GM10248 (cell line): ENCODE results near the gene MTHFD2L.

ENCODE experiments used
- CTCF ChIA-PET: fragments of 300-600 bp; sonication (Branson Sonifier 250); formaldehyde crosslinking; extraction: SDS; loops from one replicate; lab custom pipeline; 2021; ENCODE audit warnings: antibody characterized with exemption; lab: Yijun Ruan, JAX
- POLR2A ChIA-PET: fragments of 350-650 bp; sonication (Branson Sonifier 250); formaldehyde crosslinking; extraction: SDS; loops from one replicate; lab custom pipeline; 2020; ENCODE audit warnings: antibody characterized with exemption; lab: Yijun Ruan, JAX
- DNase-seq: peaks from one replicate; pipeline ENCODE4 v3.0.0; 2012; ENCODE audit errors: extremely low spot score
- TF ChIP-seq, protein P1 (sequence below): IDR thresholded peaks from 2 replicates; pipeline ENCODE4 v1.5.1; 2012; ENCODE audit warnings: mild to moderate bottlenecking, low read depth; ENCODE audit errors: extremely low read depth, missing control alignments, control extremely low read depth

The MTHFD2L gene

DNA sequence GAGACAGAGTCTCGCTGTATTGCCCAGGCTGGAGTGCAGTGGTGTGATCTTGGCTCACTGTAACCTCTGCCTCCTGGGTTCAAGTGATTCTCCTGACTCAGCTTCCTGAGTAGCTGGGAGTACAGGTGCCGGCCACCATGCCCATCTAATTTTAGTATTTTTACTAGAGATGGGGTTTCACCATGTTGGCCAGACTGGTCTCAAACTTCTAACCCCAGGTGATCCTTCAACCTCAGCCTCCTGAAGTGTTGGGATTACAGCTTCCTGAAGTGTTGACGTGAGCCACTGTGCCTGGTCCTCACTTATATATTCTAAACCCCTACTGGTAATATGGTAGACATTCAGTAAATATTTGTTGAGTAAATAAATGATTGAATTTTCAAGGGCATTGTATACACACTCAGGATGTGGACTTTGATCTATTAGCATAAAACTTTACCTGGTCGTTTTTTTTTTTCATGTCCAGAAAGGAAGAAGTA is 33.0 kb downstream of the MTHFD2L start:
- TF ChIP-seq, protein P1, sequence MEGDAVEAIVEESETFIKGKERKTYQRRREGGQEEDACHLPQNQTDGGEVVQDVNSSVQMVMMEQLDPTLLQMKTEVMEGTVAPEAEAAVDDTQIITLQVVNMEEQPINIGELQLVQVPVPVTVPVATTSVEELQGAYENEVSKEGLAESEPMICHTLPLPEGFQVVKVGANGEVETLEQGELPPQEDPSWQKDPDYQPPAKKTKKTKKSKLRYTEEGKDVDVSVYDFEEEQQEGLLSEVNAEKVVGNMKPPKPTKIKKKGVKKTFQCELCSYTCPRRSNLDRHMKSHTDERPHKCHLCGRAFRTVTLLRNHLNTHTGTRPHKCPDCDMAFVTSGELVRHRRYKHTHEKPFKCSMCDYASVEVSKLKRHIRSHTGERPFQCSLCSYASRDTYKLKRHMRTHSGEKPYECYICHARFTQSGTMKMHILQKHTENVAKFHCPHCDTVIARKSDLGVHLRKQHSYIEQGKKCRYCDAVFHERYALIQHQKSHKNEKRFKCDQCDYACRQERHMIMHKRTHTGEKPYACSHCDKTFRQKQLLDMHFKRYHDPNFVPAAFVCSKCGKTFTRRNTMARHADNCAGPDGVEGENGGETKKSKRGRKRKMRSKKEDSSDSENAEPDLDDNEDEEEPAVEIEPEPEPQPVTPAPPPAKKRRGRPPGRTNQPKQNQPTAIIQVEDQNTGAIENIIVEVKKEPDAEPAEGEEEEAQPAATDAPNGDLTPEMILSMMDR, result no peak
- ChIA-PET POLR2A (no interaction called here), CTCF (interaction anchor here (0.7 to 3.5 kb wide), 8 partner anchors 13 to 485 kb away, joined by 3 to 23 read pairs (median 9); partner anchors contain the start of gene EPGN)
- DNase-seq, result no peak

DNA sequence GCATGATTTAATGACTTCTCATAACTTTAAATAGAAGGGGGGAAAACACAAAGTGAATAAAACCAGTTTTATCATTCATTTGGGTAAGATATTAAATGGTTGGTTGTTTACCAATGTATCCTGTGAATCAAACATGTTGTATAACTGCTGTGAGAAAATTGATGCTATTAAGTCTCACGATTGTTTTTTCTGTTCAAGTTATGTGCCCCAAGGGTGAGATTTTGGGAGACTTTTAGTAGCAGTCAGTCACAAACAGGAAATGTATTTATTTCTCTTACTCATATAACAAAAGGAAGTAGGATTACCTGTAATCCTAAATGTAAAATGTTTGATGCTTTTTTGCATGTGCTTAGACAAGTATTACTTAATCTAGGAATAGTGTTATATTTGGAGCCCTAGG is 39.2 kb downstream of the MTHFD2L start:
- ChIA-PET CTCF (interaction anchor here (1.5 kb wide), 1 partner anchor 31 kb away, joined by 5 read pairs; no protein-coding TSS in a partner anchor), POLR2A (no interaction called here)
- no peak for DNase-seq
- TF ChIP-seq, protein P1, result no peak

DNA sequence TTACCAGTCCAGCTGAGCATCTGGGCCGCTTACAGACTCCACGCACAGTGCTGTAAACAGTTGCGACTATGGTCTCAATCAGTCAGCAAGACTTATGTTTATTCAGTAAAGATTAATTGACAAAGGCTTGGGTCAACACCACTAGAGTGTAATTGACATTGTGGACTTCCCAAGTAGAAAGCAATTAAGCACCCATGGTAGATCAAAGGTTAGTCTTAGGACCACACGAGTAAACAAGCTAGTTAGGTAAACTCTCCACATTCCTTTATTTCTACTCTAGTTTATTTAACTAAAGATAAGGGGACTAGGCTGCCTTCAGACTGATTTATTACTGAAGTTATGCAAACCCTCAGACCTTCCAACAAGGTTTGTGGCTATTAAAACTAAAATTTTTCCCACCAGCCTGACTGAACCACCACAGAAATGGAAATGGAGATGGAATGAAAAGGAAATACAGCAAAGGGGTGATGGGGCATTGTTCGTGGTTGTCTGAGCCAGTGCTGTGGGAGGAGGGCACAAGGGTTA is 44.2 kb downstream of the MTHFD2L start:
- ChIA-PET CTCF (interaction anchor here (1.1 to 2.0 kb wide), 5 partner anchors 9 to 26 kb away, joined by 3 to 6 read pairs (median 5); no protein-coding TSS in a partner anchor), POLR2A (no interaction called here)
- TF ChIP-seq, protein P1, result no peak
- no peak for DNase-seq

DNA sequence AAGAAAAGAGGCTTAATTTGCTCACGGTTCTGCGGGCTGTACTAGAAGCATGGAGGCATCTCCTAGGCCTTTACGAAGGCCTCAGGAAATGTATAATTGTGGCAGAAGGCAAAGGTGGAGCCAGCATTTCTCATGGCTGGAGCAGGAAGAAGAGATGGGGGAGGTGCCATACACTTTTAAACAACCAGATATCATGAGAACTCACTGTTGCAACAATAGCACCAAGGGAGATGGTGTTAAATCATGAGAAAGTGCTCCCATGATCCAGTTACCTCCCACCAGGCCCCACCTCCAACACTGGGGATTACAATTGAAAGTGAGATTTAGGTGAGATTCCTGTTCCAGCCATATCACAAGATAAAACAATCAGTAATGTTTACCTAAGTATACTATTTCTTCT is 45.5 kb downstream of the MTHFD2L start:
- ChIA-PET POLR2A (no interaction called here), CTCF (interaction anchor here (1.0 to 2.0 kb wide), 5 partner anchors 9 to 109 kb away, joined by 3 to 7 read pairs (median 5); no protein-coding TSS in a partner anchor)
- no peak for DNase-seq
- TF ChIP-seq, protein P1, result no peak

DNA sequence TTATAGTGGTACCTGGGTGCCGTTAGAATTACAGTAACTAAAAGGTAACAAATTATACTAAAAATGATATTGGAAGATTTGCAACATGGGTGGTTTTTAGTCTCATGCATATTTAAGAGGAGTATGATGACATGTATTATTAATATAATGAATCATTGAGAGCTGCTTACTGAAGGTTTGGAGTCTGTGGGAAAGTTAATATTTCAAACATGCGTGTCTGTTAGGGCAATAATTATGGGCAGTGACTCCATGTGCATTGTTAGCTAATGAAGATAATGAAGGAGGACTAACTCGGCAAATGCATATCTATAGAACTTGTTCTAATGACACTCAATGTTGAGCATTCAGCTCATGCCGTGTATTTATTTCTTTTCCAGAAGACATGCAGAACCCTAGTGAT is 47.1 kb downstream of the MTHFD2L start:
- TF ChIP-seq, protein P1, result no peak
- no peak for DNase-seq
- ChIA-PET POLR2A (no interaction called here), CTCF (interaction anchor here (1.0 to 1.9 kb wide), 6 partner anchors 16 to 116 kb away, joined by 3 to 11 read pairs (median 4); no protein-coding TSS in a partner anchor)

DNA sequence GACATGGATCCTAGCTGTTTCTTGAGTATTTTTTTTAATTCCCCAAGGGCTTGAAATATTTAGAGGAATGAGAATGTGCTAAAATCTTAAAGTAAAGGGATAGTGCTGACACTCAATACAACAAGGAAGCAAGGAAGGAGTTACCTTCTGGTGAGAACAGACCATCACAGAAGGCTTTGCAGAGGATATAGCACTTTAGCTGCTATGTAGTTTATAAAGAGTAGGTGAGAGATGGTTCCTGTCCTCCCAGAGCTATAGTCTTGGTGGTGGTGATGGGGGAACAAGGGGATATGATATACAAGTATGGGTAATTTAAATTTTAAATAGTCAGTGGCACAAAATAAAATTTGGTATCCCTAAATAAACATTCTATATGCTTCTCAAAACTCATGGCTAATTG is 47.6 kb downstream of the MTHFD2L start:
- TF ChIP-seq, protein P1, result no peak
- ChIA-PET CTCF (interaction anchor here (1.0 to 1.9 kb wide), 8 partner anchors 16 to 948 kb away, joined by 3 to 11 read pairs (median 4); no protein-coding TSS in a partner anchor), POLR2A (no interaction called here)
- DNase-seq, result no peak
